HG02840 (cell line): ENCODE results near the gene SPAG9.

Experiments used
- ATAC-seq: cut with Tn5 transposase; IDR thresholded peaks from one replicate; pipeline ENCODE4 v1.9.1; 2021; ENCODE audit warnings: mild to moderate bottlenecking, moderate library complexity, moderate number of reproducible peaks; ENCODE audit not compliant: unreplicated experiment, low FRiP score

SPAG9 gene

DNA sequence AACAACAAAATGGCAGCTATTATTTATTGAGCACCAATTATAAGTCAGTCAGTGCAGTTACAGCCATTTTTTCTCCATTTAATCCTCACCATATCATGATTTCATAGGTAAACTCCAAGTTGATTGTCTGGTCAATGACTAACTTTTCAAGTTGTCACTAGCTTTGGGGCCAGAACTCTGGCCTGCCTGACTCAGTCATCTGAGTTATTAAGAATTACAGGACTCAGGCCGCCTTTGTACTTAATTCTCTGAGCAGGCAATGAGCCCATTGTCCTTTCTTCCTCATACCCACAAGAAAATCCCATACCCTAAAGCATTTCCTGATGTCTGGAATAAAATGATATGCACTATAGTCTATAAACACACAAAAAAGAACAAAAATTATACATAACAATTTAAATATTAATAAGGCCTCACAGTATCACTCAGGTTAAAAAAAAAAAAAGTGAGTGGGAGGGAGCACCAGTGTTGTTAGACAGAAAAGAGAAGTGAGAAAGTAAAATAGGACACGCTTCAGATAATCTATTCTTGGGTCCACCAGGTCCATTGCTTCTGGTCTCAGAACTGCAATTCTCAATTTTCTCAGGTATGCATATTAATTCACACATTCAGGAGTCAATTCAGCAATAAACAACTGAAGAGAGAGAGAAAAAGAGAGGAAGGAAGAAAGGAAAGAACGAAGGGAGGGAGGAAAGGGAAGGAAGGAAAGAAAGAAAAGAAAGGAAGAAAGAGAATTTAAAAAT lies 70.2 kb downstream of the SPAG9 start:
- ATAC-seq: peak; percentile 73

DNA sequence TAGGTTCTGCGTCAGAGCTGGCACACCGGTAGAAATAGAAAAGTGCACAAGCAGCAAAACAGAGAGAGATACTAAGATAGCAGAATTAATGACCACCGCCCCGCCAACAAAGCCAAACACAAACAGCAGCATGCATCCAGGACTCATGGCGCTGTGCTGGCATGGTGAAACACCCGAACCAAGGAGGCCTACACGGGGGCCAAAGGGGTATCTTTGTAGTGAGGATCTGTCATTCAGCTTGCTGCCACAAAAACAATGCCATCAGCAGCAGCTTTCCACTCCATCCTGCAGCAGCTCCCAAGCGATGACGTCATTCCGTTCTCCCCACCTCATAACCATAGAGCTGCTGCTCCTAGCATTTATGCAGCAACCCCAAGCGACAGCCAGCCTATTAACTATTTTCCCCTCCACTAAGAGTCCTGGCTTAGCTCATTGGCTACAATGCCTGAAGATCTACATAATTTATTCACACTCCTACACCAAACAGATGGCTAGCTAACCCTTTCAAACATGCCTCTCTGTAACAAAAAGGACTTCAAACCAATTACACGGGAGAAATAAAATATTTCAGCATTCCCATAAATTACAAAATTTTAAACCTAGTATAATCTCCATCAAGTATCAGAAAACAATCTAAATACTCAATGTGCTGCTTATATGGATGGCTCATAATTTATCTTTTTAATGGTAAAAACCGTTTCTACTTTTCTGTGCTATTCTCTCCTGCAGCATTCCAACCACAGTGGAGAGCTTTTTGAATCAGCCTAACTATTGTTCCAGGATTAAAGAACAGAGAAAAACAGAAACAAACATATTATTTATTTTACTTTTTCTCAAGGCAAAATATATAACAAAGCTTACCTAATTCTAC lies 73.9 kb downstream of the SPAG9 start:
- ATAC-seq: no peak

DNA sequence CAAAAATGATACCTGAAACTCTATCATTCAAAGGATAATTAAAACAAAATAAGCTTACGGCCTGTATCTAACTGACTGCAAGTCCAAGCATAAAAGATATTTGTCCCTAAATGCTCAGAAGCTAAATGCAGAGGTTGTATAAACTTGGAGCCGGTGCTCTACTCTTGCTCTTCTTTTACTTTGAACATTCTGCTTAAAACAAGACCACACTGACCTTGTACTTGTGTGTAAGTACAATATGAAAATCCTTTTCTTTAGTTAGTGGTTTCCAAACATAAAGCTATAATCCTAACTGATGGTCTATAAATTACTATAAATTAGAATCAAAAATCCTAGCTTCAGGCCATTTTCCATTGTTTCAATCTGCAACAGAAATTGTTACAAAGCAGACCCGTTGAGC lies 74.6 kb downstream of the SPAG9 start:
- ATAC-seq: no peak

DNA sequence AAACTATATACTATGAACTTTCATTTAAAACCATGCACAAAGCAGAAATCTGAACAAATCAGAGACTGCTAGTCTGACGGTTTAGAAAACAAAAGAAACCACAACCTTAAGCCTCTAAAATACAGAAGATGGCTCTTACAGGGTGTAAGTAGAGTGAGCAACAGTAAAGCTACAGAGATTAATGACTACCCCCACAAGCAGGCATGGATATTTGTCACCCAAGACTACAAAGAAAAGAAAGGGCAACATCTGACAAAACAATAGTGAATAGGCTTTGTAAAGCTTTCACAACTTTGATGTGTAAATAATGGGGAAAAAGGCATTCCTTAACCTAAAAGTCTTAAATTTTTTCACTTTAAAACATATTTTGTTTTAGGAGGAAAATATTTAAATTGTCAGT lies 75.0 kb downstream of the SPAG9 start:
- no peak for ATAC-seq

DNA sequence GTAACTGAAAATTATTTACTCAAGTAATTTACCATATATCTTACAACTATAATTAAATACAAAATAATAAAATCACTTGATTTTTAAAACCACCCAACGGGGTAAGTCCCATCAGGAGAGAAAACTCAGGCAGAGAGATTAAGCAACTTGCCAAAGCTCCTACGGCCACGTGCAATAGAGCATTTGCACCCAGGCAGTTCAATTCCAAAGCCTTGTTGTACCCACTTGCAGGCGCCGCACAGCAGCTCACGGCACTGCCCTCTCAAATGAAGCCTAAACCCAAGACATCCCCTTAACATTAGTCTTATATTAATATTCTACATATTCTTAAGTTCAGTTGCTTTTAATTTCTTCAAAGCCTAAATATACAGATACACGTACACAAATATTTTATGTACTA lies 75.7 kb downstream of the SPAG9 start:
- ATAC-seq: no peak

DNA sequence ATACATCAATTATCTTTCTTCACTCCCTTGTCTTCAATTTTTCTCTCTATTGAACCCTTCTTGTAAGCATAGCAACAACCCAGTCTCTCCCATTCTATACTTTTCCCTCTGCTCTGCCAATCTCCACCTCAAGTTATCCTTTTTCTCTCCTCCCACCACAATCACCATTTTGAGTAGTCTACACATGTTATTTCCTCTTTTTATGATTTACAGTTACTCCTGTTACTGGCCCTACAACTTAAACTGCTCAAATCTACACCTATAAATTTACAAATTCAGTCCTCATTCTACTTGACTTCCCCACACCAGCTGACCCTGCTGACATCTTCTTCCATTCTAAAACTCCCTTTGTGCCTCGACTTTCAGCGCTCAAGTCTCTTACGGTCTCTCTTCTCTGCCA lies 84.6 kb downstream of the SPAG9 start:
- no peak for ATAC-seq

- no peak for ATAC-seq
Measured at GRCh38 chr17:51035431-51035830, 85.2 kb downstream of the SPAG9 start.

DNA sequence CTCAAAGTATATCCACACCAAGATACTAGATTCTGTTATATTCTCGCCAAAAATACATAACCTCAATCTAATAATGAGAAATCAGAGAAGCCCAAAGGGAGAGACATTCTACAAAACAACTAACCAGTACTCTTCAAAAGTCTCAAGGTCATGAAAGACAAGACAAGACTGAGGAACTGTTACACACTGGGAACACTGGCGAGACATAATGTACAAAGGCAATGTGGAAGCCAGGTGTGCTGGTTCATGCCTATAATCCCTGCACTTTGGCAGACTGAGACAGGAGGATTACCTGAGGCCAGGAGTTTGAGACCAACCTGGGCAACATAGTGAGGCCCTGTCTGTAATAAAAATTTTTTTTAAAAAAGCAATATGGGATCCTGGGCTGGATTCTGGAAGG lies 85.9 kb downstream of the SPAG9 start:
- no peak for ATAC-seq

DNA sequence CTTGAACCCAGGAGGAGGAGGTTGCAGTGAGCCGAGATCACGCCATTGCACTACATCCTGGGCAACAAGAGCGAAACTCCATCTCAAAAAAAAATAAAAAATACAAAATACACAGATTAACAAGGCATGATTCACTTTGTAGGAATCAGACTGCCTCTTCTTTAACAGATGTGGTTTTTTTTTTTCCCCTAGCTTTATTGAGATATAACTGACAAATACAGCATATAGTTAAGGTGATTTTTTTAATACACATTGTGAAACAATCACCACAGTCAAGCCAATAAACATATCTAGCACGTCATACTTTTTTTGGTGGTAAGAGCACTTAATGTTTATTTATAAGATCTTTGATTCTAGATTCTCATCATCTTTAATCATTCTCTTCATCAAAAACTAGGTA lies 87.8 kb downstream of the SPAG9 start:
- no peak for ATAC-seq

GRCh38 chr17:51029568-51030463 lies 90.9 kb downstream of the SPAG9 start:
- no peak for ATAC-seq

DNA sequence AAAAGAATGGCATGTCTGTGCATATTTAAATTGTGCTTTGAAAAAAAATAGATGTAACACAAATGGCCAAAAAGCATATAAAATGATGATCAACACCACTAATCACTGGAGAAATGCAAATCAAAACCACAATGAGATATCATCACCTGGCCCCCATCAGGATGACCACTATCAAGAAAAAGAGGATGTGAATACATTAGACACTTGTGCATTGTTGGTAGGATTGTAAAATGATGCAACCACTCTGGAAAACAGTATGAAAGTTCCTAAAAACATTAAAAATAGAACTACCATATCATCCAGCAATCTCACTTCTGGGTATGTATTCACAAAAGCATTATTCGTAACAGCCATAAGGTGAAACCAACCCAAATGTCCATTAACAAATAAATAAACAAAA lies 91.5 kb downstream of the SPAG9 start:
- no peak for ATAC-seq

- no peak for ATAC-seq
Measured at GRCh38 chr17:51028176-51028863, 92.3 kb downstream of the SPAG9 start.

GRCh38 chr17:51018541-51018940 lies 102.1 kb downstream of the SPAG9 start:
- no peak for ATAC-seq

GRCh38 chr17:51017270-51017669 lies 103.4 kb downstream of the SPAG9 start:
- ATAC-seq: no peak

DNA sequence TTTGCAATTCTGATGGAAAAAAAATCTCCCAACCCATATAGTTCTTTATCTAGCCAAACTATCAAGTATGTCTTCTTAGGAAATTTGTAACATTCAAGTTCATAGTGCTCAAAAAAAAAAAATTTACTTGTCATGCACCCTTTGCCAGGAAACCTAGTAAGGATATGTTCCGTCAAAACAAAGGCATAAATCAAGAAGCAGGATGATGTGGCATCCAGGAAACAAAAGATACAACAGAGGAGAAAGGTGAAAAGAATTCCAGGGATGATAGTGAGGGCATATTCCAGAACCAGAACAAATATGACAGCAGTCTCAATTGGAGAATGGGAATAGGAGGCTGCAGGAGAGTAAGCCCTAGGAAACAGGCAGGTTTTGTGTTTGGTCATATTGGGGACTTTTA lies 104.6 kb downstream of the SPAG9 start:
- no peak for ATAC-seq

DNA sequence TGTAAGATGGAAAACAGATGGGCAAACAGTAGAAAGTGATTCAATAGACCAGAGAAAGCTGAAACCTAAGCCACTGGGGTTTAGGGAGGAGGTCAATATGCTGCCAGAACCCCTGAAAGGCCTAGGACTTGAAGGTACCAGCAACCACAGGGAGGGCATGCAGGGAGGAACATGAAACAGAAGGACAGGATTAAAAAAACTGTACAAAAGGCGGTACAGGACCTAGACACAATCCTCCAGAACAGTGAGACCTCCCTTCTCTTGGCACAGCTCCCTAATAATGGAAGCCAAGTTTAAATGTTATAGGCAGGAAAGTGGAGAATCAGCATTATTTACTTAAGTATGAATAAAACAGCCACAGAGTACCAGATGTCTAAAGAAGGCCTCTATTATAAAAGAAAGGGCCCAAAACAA lies 105.5 kb downstream of the SPAG9 start:
- no peak for ATAC-seq

GRCh38 chr17:51014129-51014528 lies 106.5 kb downstream of the SPAG9 start:
- ATAC-seq: no peak

GRCh38 chr17:51013322-51013721 lies 107.3 kb downstream of the SPAG9 start:
- ATAC-seq: no peak

DNA sequence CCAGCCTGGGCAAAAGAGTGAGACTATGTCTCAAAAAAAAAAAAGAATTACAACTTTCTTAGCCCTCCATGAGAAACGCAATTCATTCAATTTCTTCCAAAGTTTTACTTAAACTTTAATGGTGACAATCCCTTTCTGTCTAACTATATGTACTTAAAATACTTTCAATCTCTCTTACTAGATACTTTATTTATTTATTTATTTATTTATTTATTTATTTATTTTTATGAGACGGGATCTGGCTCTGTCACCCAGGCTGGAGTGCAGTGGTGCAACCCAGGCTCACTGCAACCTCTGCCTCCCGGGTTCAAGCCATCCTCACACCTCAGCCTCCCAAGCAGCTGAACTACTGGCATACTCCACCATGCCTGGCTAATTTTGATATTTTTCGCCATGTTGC lies 108.1 kb downstream of the SPAG9 start:
- no peak for ATAC-seq

GRCh38 chr17:51010173-51010675 lies 110.4 kb downstream of the SPAG9 start:
- no peak for ATAC-seq
